Measurements from ENCODE around the gene SND1.

SND1 gene

DNA sequence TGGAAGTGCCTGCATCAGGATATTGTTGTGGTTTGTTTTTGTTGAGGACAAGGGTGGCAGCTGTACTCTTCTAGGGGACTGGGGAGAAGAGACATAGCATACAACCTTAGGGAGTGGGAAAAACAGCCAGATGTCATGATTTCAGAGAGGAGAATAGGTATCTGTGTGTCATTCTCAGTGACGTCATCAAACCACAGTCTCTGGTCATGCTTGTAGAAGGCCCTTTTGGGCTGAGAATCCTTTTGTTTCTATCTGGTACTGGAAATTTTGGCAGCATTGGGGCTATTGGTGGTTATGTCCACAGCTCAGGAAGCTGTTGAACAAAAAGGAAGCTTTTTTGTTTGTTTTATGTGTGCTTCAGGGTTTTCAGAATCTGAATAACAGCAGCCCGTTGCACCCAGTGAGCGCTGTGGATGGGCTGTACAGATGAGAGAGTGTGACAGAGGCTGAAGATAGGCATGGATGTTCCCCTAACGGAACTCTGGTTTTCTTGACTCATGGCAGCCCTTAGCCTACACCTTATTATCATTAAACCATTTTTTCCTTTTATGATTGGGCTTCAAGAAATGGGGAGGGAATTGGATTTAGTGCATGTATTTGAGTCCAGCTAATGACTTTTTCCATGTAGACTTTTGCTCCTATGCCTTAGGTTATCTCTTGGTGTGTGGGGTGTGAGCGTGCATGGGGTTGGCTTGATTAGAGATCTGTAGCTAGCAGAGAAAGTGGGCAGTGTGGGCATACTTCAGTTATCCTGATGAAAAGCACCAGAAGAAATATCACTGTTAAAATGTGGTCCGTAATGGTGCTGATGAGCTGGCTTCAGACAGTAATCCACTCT, 65.7 kb downstream of the SND1 start:
- TF ChIP-seq, protein P1, sequence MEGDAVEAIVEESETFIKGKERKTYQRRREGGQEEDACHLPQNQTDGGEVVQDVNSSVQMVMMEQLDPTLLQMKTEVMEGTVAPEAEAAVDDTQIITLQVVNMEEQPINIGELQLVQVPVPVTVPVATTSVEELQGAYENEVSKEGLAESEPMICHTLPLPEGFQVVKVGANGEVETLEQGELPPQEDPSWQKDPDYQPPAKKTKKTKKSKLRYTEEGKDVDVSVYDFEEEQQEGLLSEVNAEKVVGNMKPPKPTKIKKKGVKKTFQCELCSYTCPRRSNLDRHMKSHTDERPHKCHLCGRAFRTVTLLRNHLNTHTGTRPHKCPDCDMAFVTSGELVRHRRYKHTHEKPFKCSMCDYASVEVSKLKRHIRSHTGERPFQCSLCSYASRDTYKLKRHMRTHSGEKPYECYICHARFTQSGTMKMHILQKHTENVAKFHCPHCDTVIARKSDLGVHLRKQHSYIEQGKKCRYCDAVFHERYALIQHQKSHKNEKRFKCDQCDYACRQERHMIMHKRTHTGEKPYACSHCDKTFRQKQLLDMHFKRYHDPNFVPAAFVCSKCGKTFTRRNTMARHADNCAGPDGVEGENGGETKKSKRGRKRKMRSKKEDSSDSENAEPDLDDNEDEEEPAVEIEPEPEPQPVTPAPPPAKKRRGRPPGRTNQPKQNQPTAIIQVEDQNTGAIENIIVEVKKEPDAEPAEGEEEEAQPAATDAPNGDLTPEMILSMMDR (IDR thresholded peaks at IDR 0.05; ENCODE audit: insufficient read depth, low read depth, low read length, missing control alignments), result no peak
- DNase-seq (ENCODE audit: low read depth), result no peak
- no peak overlapping the region for H3K4me3 ChIP-seq (ENCODE audit: low read depth, low read length)

DNA sequence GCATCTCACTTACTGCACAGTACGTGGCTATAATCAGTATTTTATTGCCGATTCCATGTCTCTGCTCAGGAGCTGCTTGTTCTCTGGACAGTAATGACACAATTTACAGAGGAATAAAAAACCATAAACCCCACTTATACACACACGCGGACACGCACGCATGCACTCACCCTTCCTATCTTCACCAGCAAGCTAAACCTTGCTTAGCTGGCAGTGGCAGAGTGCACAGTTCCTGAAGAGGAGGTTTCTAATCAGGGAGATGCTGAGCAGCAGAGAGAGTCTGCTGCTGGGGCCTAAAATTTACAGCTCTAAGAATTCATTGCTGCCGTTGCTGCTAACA, 66.3 kb downstream of the SND1 start:
- no peak overlapping the region for H3K4me3 ChIP-seq (ENCODE audit: low read depth, low read length)
- TF ChIP-seq, protein P1 (IDR thresholded peaks at IDR 0.05; ENCODE audit: insufficient read depth, low read depth, low read length, missing control alignments), result no peak
- no peak for DNase-seq (ENCODE audit: low read depth)

DNA sequence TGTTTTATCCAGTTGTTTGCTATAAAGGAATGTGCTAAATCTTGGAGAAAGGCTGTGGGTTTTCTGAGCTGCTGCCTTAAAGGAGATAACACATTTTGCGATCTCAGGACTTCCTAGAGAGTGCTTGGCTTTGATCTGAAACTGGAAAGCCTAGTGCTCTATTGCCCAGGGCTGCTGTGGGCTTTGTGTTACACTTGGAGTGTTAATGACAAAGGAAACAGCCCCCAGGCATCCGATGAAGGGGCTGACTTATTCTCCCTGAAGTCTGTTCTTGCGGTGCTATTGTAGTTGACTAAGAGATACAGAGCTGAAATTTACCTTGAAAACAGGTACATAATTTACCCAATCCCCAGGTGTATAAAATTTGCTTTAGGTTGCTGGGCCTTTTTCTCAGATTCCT, 74.5 kb downstream of the SND1 start:
- TF ChIP-seq, protein P1 (IDR thresholded peaks at IDR 0.05; ENCODE audit: insufficient read depth, low read depth, low read length, missing control alignments), result no peak
- no peak for DNase-seq (ENCODE audit: low read depth)
- no peak overlapping the region for H3K4me3 ChIP-seq (ENCODE audit: low read depth, low read length)

DNA sequence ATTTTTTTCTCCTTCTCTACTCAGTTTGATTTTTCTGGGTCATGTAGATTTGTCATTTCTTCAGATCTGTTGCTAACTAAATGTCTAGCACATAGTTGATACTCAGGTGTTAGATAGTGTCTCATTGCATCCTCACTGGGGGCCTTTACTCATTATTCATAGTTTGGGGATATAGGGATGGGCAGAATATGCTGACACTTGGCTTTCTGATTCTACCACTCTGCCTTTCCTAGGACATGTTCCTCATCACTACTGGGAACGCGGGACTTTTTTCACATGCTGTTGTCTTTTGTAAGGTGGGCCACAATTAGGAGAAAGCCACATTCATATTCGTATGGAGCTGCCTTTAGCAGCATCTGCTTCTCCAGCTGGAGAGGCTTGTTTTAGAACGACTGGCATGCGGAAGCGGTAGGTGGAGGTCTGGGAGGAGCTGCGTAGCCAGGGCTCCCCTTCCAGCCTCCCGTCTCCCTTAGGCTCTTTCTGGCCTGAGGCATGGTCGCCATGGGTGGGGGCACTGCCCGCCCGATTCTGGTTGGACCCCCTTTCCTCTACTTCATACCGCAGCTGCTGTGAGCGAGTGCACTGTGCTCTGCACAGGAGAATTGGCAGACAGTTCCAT, 78.8 kb downstream of the SND1 start:
- H3K4me3 ChIP-seq (ENCODE audit: low read depth, low read length), result no peak overlapping the region
- no peak for DNase-seq (ENCODE audit: low read depth)
- TF ChIP-seq, protein P1 (IDR thresholded peaks at IDR 0.05; ENCODE audit: insufficient read depth, low read depth, low read length, missing control alignments), result no peak

DNA sequence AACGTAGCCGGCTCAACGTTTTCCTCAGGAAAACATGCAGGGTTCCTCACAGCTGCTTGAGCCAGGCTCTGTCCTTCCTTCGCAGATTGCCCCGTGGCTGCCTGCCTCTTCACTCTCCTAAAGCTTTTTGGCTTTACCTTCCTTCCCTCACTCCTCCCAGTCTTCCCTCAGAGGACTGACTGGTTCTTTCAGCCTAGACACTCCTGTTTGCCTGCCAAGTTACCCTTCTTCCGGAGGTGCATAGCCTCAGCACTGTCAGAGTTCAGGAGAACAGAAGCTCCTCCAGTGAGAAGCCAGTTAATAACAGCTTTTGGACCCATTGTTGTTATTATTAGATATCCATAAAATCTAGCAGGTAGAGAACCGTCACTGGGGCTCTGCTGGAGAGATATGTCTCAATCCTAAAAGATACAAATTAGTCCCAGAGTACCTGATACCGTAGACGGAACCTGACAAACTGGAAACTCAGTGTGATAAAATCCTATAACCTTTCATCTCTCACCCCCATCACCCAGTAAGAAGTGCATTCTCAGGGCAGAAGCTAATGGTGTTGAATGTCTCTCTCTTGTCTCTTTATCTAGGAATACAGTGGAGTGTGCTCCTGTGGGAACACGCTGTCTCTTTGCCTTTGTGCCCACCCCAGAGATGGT, 79.6 kb downstream of the SND1 start:
- TF ChIP-seq, protein P1 (IDR thresholded peaks at IDR 0.05; ENCODE audit: insufficient read depth, low read depth, low read length, missing control alignments), result no peak
- no peak for DNase-seq (ENCODE audit: low read depth)

DNA sequence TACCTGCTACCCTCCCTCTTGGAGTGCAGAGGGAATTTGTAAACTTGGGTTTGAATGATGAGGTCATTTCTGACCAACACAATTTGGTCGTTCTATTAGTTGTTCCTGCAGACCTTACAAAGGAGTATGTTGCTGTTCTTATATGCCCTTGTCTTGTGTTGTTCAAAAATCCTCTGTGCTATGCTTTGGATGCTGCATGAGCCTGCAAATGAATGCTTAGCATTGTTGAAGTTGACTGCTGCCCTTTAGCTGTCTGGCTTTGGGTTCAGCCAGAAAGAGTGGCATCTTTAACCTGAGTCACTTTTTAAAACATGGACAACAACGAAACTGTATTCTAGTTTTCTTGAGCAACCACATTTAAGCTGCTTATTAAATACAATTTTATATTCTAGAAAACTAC, 80.3 kb downstream of the SND1 start:
- TF ChIP-seq, protein P1 (IDR thresholded peaks at IDR 0.05; ENCODE audit: insufficient read depth, low read depth, low read length, missing control alignments), result no peak
- DNase-seq (ENCODE audit: low read depth), result no peak
- no peak overlapping the region for H3K4me3 ChIP-seq (ENCODE audit: low read depth, low read length)

More for the DNA sequence above, 79.6 kb downstream of the SND1 start:
- H3K4me3 ChIP-seq (ENCODE audit: low read depth, low read length), result no peak overlapping the region
